A549 treated with Mapracorat at 1 μM for 4 hours (cell line): Measurements from ENCODE around the gene PADI1. TPM values are rescaled to one million over a fixed set of nuclear protein-coding genes. Genes with fewer than 3 reads are reported as not detected.

Experiments
- total RNA-seq: library from RNA; stranded (reverse); fragments of 200-300 nt; extraction: Qiagen RNA extraction; gene quantifications from 5 replicates; pipeline ENCODE4 v1.2.3, GENCODE V29; 2022

The PADI1 gene
- total RNA-seq: 1.3 to 2.0 TPM (median 1.5 TPM) in 5 replicates

GRCh38 chr1:17204546-17205440 lies at the start of gene PADI1:
Gene PADI1 (plus strand): TSS chr1:17205128. CDS start chr1:17205218, 90 bp downstream.

GRCh38 chr1:17248781-17249180 lies 43.9 kb downstream of the PADI1 start, which contains the start of gene PADI3:
Gene PADI3 (plus strand): TSS chr1:17249098. CDS start chr1:17249138, 40 bp downstream.

Other genes with a start within 250 kb of the PADI1 start
- gene MFAP2, start 224.5 kb upstream of the PADI1 start, total RNA-seq: 0.34 to 1.00 TPM (median 0.88 TPM) in 5 replicates
- 22.7 to 31.8 TPM (median 27.1 TPM) in 5 replicates for gene ATP13A2, start 193.2 kb upstream of the PADI1 start, total RNA-seq
- gene SDHB, start 151.1 kb upstream of the PADI1 start, total RNA-seq: 102 to 109 TPM (median 106 TPM) in 5 replicates
- 0.86 to 1.1 TPM (median 1.0 TPM) in 5 replicates for gene PADI2, start 85.7 kb upstream of the PADI1 start, total RNA-seq
- gene PADI3, start 44.0 kb downstream of the PADI1 start, total RNA-seq: 0.85 to 1.4 TPM (median 1.1 TPM) in 5 replicates
- not detected in 5 replicates for gene PADI4, start 103.1 kb downstream of the PADI1 start, total RNA-seq
- gene PADI6, start 167.1 kb downstream of the PADI1 start, total RNA-seq: not detected in 5 replicates
- 50.8 to 58.5 TPM (median 54.8 TPM) in 5 replicates for gene RCC2, start 234.5 kb downstream of the PADI1 start, total RNA-seq